Vagina (tissue), 2 donors: Measurements from ENCODE around the gene TCF4. TPM values are rescaled to one million over a fixed set of nuclear protein-coding genes. Genes with fewer than 3 reads are reported as not detected.

Experiments
- DNase-seq, 2 donors: peaks; one replicate each; pipeline ENCODE4 v3.0.0-alpha.2; 2017; ENCODE audit errors: extremely low spot score in 2 of 2
- H3K27ac ChIP-seq: fragments of 200-600 bp; sonication (generic); one replicate; pipeline ENCODE4 v1.5.1; 2019
- H3K27me3 ChIP-seq: fragments of 200-600 bp; sonication (generic); one replicate; pipeline ENCODE4 v1.5.1; 2019
- H3K36me3 ChIP-seq, 2 donors: fragments of 200-600 bp; sonication (generic); one replicate each; pipeline ENCODE4 v1.5.1; 2017 to 2019
- H3K4me1 ChIP-seq: fragments of 200-600 bp; sonication (generic); one replicate; pipeline ENCODE4 v1.5.1; 2019
- H3K4me3 ChIP-seq, 2 donors: fragments of 200-600 bp; sonication (generic); 1 replicate in 1 of 2; 2 replicates in 1 of 2; pipeline ENCODE4 v1.5.1; 2016 to 2019
- H3K9me3 ChIP-seq: fragments of 200-600 bp; sonication (generic); one replicate; pipeline ENCODE4 v1.5.1; 2019
- CTCF ChIP-seq, 3 experiments: fragments of 450-650 bp in 2 of 3; fragments of 200-600 bp in 1 of 3; sonication (generic) in 1 of 3; IDR thresholded peaks; one replicate each; pipeline ENCODE4 v1.5.1; 2017 to 2019; ENCODE audit warnings: antibody characterized with exemption in 3 of 3, mild to moderate bottlenecking in 2 of 3, moderate library complexity in 2 of 3
- POLR2A ChIP-seq, 2 donors: fragments of 450-650 bp; IDR thresholded peaks; one replicate each; pipeline ENCODE4 v1.6.1; 2017; ENCODE audit warnings: antibody characterized with exemption in 2 of 2, mild to moderate bottlenecking in 2 of 2, moderate library complexity in 2 of 2
- POLR2AphosphoS5 ChIP-seq, 2 donors: sonication (generic); formaldehyde crosslinking; IDR thresholded peaks; one replicate each; pipeline ENCODE4 v1.9.0; 2017; ENCODE audit warnings: antibody characterized with exemption in 2 of 2, mild to moderate bottlenecking in 2 of 2, low read depth in 1 of 2; ENCODE audit not compliant: insufficient read depth in 1 of 2
- intact Hi-C: fragments of 100-400 bp; cut with DNase I; formaldehyde crosslinking; loops from one replicate; pipeline ENCODE4 v1.15.1; 2023
- total RNA-seq: library from RNA; depleted of rRNA; stranded (reverse); fragments of >200 nt; gene quantifications from one replicate; pipeline ENCODE4 v1.2.3, GENCODE V29; 2016

Gene TCF4
- total RNA-seq, 1 donor from 2014 or later: 105 TPM

- TF ChIP-seq POLR2A (IDR thresholded peaks at IDR 0.05) (no peak), POLR2AphosphoS5 (IDR thresholded peaks at IDR 0.05; ENCODE audit: insufficient read depth in 1 of 2, low read depth in 1 of 2) (no peak)
- Histone ChIP-seq H3K4me1 (peaks cover 6% of the 10 kb centered on the region), H3K36me3 (no peaks in the 10 kb centered on the region), H3K27ac (peak overlapping the region; percentile 74), H3K9me3 (no peaks in the 10 kb centered on the region), H3K27me3 (no peaks in the 10 kb centered on the region), H3K4me3 (no peak overlapping the region)
- intact Hi-C loops: no loop called here
- DNase-seq: no peak
Measured at GRCh38 chr18:55511277-55511676, 76.7 kb downstream of the TCF4 start.

- Histone ChIP-seq H3K9me3 (no peaks in the 10 kb centered on the region), H3K27ac (peak overlapping the region; percentile 74), H3K4me1 (peaks cover 6% of the 10 kb centered on the region), H3K4me3 (no peak overlapping the region), H3K27me3 (no peaks in the 10 kb centered on the region), H3K36me3 (no peaks in the 10 kb centered on the region)
- no peak for DNase-seq
- intact Hi-C loops: no loop called here
- TF ChIP-seq POLR2AphosphoS5 (IDR thresholded peaks at IDR 0.05; ENCODE audit: insufficient read depth in 1 of 2, low read depth in 1 of 2): peak; percentile 10 to 84
- TF ChIP-seq POLR2A (IDR thresholded peaks at IDR 0.05): no peak
Measured at GRCh38 chr18:55510809-55511208, 77.2 kb downstream of the TCF4 start.

- H3K4me1 ChIP-seq: peaks cover 9% of the 10 kb centered on the region
- intact Hi-C loops: no loop called here
- H3K27me3 ChIP-seq: no peaks in the 10 kb centered on the region
- no peaks in the 10 kb centered on the region for H3K9me3 ChIP-seq
- H3K27ac ChIP-seq: peak overlapping the region; percentile 74
- TF ChIP-seq POLR2A (IDR thresholded peaks at IDR 0.05) (no peak), POLR2AphosphoS5 (IDR thresholded peaks at IDR 0.05; ENCODE audit: insufficient read depth in 1 of 2, low read depth in 1 of 2) (peak in 1 of 2 donors; percentile 45)
- H3K4me3 ChIP-seq: peak overlapping the region; percentile 10 to 17
- DNase-seq: no peak
- no peaks in the 10 kb centered on the region for H3K36me3 ChIP-seq
Measured at GRCh38 chr18:55509631-55510324, 78.2 kb downstream of the TCF4 start.

GRCh38 chr18:55508651-55509050 is 79.3 kb downstream of the TCF4 start:
- Histone ChIP-seq H3K27ac (peak overlapping the region; percentile 24), H3K4me1 (peaks cover 12% of the 10 kb centered on the region), H3K4me3 (no peak overlapping the region), H3K27me3 (no peaks in the 10 kb centered on the region), H3K36me3 (no peaks in the 10 kb centered on the region), H3K9me3 (no peaks in the 10 kb centered on the region)
- no peak for TF ChIP-seq CTCF (IDR thresholded peaks at IDR 0.05)
- no peak for TF ChIP-seq POLR2AphosphoS5 (IDR thresholded peaks at IDR 0.05; ENCODE audit: insufficient read depth in 1 of 2, low read depth in 1 of 2)
- TF ChIP-seq POLR2A (IDR thresholded peaks at IDR 0.05): no peak
- intact Hi-C loops: no loop called here
- DNase-seq: no peak

- no peaks in the 10 kb centered on the region for H3K36me3 ChIP-seq
- no peaks in the 10 kb centered on the region for H3K27me3 ChIP-seq
- intact Hi-C loops: no loop called here
- no peaks in the 10 kb centered on the region for H3K9me3 ChIP-seq
- DNase-seq: no peak
- H3K27ac ChIP-seq: no peak overlapping the region
- peaks cover 20% of the 10 kb centered on the region for H3K4me1 ChIP-seq
- no peak overlapping the region for H3K4me3 ChIP-seq
- no peak for TF ChIP-seq POLR2A (IDR thresholded peaks at IDR 0.05)
- no peak for TF ChIP-seq CTCF (IDR thresholded peaks at IDR 0.05)
- TF ChIP-seq POLR2AphosphoS5 (IDR thresholded peaks at IDR 0.05; ENCODE audit: insufficient read depth in 1 of 2, low read depth in 1 of 2): no peak
Measured at GRCh38 chr18:55506074-55506473, 81.9 kb downstream of the TCF4 start.

GRCh38 chr18:55504808-55505207 is 83.2 kb downstream of the TCF4 start:
- DNase-seq: no peak
- no peak overlapping the region for H3K4me3 ChIP-seq
- intact Hi-C loops: no loop called here

More at GRCh38 chr18:55504808-55505207, 83.2 kb downstream of the TCF4 start:
- Histone ChIP-seq H3K27ac (no peak overlapping the region), H3K36me3 (no peaks in the 10 kb centered on the region), H3K9me3 (no peaks in the 10 kb centered on the region), H3K27me3 (no peaks in the 10 kb centered on the region), H3K4me1 (peaks cover 31% of the 10 kb centered on the region)
- no peak for TF ChIP-seq CTCF (IDR thresholded peaks at IDR 0.05)
- TF ChIP-seq POLR2A (IDR thresholded peaks at IDR 0.05): no peak
- no peak for TF ChIP-seq POLR2AphosphoS5 (IDR thresholded peaks at IDR 0.05; ENCODE audit: insufficient read depth in 1 of 2, low read depth in 1 of 2)
